Suppressor macrophage treated with lipopolysaccharide for 1 hour (primary cell): Measurements from ENCODE around the gene TTC33.
A peak's percentile ranks its signal among the peaks of the same experiment; 100 is the strongest.

ENCODE experiments used
- DNase-seq, 3 donors: peaks; one replicate each; pipeline ENCODE4 v3.0.0-alpha.2; 2020 to 2022

The TTC33 gene

GRCh38 chr5:40605295-40605958, 150.3 kb downstream of the TTC33 start:
- peak in 2 of 3 donors; percentile 12 to 47 for DNase-seq

- no peak for DNase-seq
Measured at GRCh38 chr5:40603378-40603777, 152.4 kb downstream of the TTC33 start.

- DNase-seq = no peak
Measured at GRCh38 chr5:40601198-40601868, 154.4 kb downstream of the TTC33 start.

GRCh38 chr5:40600383-40600782, 155.4 kb downstream of the TTC33 start:
- no peak for DNase-seq

- DNase-seq = no peak
Measured at GRCh38 chr5:40599676-40600075, 156.1 kb downstream of the TTC33 start.

- no peak for DNase-seq
Measured at GRCh38 chr5:40594811-40595210, 160.9 kb downstream of the TTC33 start.

GRCh38 chr5:40591727-40592396, 163.9 kb downstream of the TTC33 start:
- peak; percentile 32 to 69 (median 58) for DNase-seq

- DNase-seq = no peak
Measured at GRCh38 chr5:40587376-40587775, 168.4 kb downstream of the TTC33 start.

GRCh38 chr5:40585537-40586267, 170.1 kb downstream of the TTC33 start:
- DNase-seq = no peak

GRCh38 chr5:40584054-40584453, 171.7 kb downstream of the TTC33 start:
- no peak for DNase-seq

GRCh38 chr5:40578501-40579451, 177.0 kb downstream of the TTC33 start:
- DNase-seq = peak; percentile 67 to 81 (median 76)

- DNase-seq = no peak
Measured at GRCh38 chr5:40577718-40578117, 178.0 kb downstream of the TTC33 start.

- DNase-seq = peak; percentile 35 to 56 (median 44)
Measured at GRCh38 chr5:40575921-40576320, 179.8 kb downstream of the TTC33 start.

- no peak for DNase-seq
Measured at GRCh38 chr5:40575411-40575810, 180.3 kb downstream of the TTC33 start.

GRCh38 chr5:40572937-40573336, 182.8 kb downstream of the TTC33 start:
- DNase-seq = peak in 1 of 3 donors; percentile 39

- no peak for DNase-seq
Measured at GRCh38 chr5:40572391-40572790, 183.4 kb downstream of the TTC33 start.

GRCh38 chr5:40571729-40572128, 184.0 kb downstream of the TTC33 start:
- DNase-seq = peak; percentile 44 to 65 (median 64)

- DNase-seq = peak; percentile 50 to 77 (median 73)
Measured at GRCh38 chr5:40570408-40571129, 185.2 kb downstream of the TTC33 start.

GRCh38 chr5:40569546-40570270, 186.1 kb downstream of the TTC33 start:
- DNase-seq = peak; percentile 56 to 80 (median 77)

GRCh38 chr5:40568548-40568947, 187.2 kb downstream of the TTC33 start:
- no peak for DNase-seq

GRCh38 chr5:40563173-40563572, 192.6 kb downstream of the TTC33 start:
- DNase-seq = peak in 2 of 3 donors; percentile 29 to 56
